Left ventricle myocardium inferior (tissue), 1 donor: ENCODE results near the gene MAN1C1. TPM values are rescaled to one million over a fixed set of nuclear protein-coding genes. Genes with fewer than 3 reads are reported as not detected.

Experiments used
- DNase-seq: peaks from one replicate; pipeline ENCODE4 v3.0.0-alpha.2; 2020
- H3K27ac ChIP-seq: fragments of 200-600 bp; replicated peaks from 2 replicates; pipeline ENCODE4 v1.8.0; 2021
- H3K27me3 ChIP-seq: fragments of 200-600 bp; 2 replicates; pipeline ENCODE4 v1.8.0; 2021; ENCODE audit warnings: low read depth
- H3K36me3 ChIP-seq: fragments of 200-600 bp; 2 replicates; pipeline ENCODE4 v1.8.0; 2021
- H3K4me1 ChIP-seq: fragments of 200-600 bp; 2 replicates; pipeline ENCODE4 v1.8.0; 2021
- H3K4me3 ChIP-seq: fragments of 200-600 bp; 2 replicates; pipeline ENCODE4 v1.8.0; 2021; ENCODE audit warnings: mild to moderate bottlenecking, moderate library complexity
- H3K9me3 ChIP-seq: fragments of 200-600 bp; replicated peaks from 2 replicates; pipeline ENCODE4 v1.8.0; 2021
- CTCF ChIP-seq: fragments of 200-600 bp; IDR thresholded peaks from 2 replicates; pipeline ENCODE4 v1.8.0; 2021; ENCODE audit warnings: antibody characterized with exemption, mild to moderate bottlenecking, borderline replicate concordance
- intact Hi-C: fragments of 100-400 bp; cut with micrococcal nuclease; formaldehyde crosslinking; loops from one replicate; pipeline ENCODE4 v1.11.0; 2022
- total RNA-seq: library from RNA; stranded (reverse); fragmentation: NEBNext Ultra II Directional; extraction: Animal tissue kit (Norgen Biotek cat#: 25700); gene quantifications from one replicate; pipeline ENCODE4 v1.2.1, GENCODE V29; 2021
- donor health status: DM: no; HTN: yes; CAD: no; lungs with severe emphysema.

Gene MAN1C1
- total RNA-seq, 1 donor from 2014 or later: 18.0 TPM

- no peak overlapping the region for H3K4me3 ChIP-seq
- H3K27me3 ChIP-seq: no peaks in the 10 kb centered on the region
- H3K36me3 ChIP-seq: peaks cover 19% of the 10 kb centered on the region
- H3K4me1 ChIP-seq: peaks cover 7% of the 10 kb centered on the region
- no peaks in the 10 kb centered on the region for H3K9me3 ChIP-seq
- intact Hi-C loops: no loop called here
- no peak for DNase-seq
- H3K27ac ChIP-seq: no peak overlapping the region
- no peak for TF ChIP-seq CTCF
Observed at GRCh38 chr1:25755475-25756125, 139.0 kb downstream of the MAN1C1 start.

DNA sequence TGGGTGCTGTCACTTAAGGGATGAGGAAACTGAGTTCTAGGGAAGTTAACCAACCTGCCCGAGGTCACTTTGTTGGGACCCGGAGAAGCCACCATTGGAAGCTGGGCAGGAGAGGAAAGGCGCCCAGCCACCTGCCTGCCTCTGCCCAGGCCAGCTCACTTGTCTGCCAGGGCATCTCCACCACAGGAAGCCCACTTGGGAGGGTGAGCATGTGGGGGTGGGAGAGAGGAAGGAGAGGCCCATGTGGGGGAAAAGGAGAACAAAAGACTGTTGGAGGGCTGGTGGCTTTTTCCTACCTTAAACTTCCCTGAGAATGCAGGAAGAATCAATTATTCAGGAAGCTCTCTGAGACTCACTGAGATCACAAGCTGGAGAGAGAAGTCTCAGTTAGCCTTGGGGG lies 139.6 kb downstream of the MAN1C1 start:
- DNase-seq: no peak
- intact Hi-C loops: no loop called here
- peaks cover 19% of the 10 kb centered on the region for H3K36me3 ChIP-seq
- H3K27me3 ChIP-seq: no peaks in the 10 kb centered on the region
- no peak for TF ChIP-seq CTCF
- H3K4me3 ChIP-seq: no peak overlapping the region
- no peaks in the 10 kb centered on the region for H3K9me3 ChIP-seq
- no peak overlapping the region for H3K27ac ChIP-seq
- H3K4me1 ChIP-seq: peaks cover 7% of the 10 kb centered on the region

DNA sequence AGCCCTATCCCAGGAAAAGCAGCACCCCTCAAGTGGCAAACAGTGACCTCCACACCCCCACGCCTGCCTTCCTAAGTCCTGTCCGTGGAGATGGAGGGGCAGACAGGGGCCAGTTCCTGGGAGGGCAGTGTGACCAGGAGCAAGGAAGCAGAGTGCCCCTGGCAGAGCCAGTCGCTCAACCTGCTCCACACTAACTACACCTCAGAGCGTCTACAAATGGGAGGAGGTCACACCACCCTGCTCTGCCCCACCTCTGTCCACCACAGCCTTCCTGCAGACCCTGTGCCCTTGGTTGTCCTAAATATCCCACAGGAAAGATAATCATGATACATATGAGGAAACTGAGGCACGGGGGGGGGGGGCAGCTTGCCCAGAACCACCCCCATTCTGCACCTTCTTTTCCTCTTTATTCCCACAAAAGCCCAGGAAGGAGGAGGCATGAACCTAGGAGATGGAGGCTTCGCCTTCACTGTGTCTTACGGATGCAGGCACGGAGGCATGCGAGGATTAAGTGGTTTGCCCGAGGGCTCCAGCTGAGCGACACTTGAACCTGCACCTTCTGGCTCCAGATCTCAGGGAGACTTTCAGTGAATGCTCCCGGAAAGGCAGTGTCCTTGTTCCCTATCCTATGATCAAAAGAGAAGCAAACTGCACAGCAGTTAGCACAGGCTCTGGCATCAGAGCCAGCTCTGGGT lies 140.7 kb downstream of the MAN1C1 start:
- Histone ChIP-seq H3K4me1 (peaks cover 7% of the 10 kb centered on the region), H3K36me3 (peaks cover 19% of the 10 kb centered on the region), H3K27me3 (no peaks in the 10 kb centered on the region), H3K9me3 (no peaks in the 10 kb centered on the region), H3K27ac (no peak overlapping the region), H3K4me3 (no peak overlapping the region)
- intact Hi-C loops: no loop called here
- TF ChIP-seq CTCF: no peak
- no peak for DNase-seq

DNA sequence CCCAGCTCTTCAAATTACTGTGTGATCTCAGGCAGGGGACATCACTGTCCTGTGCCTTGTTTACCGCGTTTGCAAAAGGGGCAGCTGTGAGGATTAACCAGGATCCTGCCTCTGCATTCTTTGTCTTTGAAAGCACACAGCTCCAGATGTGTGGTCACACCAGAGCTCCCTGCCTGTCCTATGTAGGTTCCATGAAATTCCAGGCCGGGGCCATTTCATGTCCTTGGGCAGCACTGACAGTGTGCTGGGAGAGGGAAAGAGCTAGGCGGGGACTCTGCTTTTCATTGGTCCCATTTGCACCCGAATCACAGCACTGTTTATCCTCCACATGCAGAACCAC lies 141.2 kb downstream of the MAN1C1 start:
- H3K4me1 ChIP-seq: peaks cover 7% of the 10 kb centered on the region
- TF ChIP-seq CTCF: no peak
- peaks cover 19% of the 10 kb centered on the region for H3K36me3 ChIP-seq
- DNase-seq: no peak
- no peak overlapping the region for H3K27ac ChIP-seq
- H3K9me3 ChIP-seq: no peaks in the 10 kb centered on the region
- H3K27me3 ChIP-seq: no peaks in the 10 kb centered on the region
- H3K4me3 ChIP-seq: no peak overlapping the region
- intact Hi-C loops: no loop called here

DNA sequence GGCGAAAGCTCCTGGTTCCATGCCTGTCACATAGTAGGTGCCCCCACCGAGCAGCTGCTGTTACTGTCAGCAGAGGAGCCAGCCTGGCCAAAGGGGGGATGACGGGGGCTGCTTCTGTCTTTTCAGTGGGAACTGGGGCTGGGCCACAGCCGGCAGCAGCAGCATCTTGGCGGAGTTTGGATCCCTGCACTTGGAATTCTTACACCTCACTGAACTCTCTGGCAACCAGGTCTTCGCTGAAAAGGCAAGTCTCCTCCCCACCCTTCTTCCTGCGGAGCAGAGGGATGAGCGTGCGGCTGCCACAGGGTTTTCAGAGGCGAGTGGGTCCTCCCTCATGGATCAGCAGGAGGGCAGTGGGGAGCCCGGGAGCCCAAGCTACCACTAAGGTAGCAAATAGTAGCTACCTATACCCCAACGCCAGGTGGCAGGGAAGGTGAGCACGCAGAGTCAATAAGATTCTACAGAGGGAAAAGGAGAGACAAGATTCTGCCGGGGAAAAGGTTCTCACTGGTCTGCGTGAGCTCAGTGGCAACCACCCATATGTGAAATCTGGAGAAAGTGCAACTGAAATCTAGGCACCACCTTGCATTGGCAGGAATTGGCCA lies 142.0 kb downstream of the MAN1C1 start:
- DNase-seq: no peak
- Histone ChIP-seq H3K9me3 (no peaks in the 10 kb centered on the region), H3K36me3 (peaks cover 15% of the 10 kb centered on the region), H3K27ac (no peak overlapping the region), H3K4me1 (peaks cover 7% of the 10 kb centered on the region), H3K27me3 (no peaks in the 10 kb centered on the region), H3K4me3 (no peak overlapping the region)
- no peak for TF ChIP-seq CTCF
- intact Hi-C loops: no loop called here
